Measurements from ENCODE around the gene P2RY14.
A peak's percentile ranks its signal among the peaks of the same experiment; 100 is the strongest.
"Not testable (repeated sequence)": the region's sequence is repeated elsewhere in the genome, so short reads cannot be mapped to it uniquely, and the experiment has no call there.

Gene P2RY14

GRCh38 chr3:151256749-151257148 lies 21.6 kb downstream of the P2RY14 start:
- DNase-seq = no peak

GRCh38 chr3:151248772-151249337 lies 29.5 kb downstream of the P2RY14 start:
- no peak for DNase-seq

- DNase-seq = not testable (repeated sequence)
Observed at GRCh38 chr3:151242006-151242405, 36.3 kb downstream of the P2RY14 start.

GRCh38 chr3:151236736-151237135 lies 41.6 kb downstream of the P2RY14 start:
- peak; percentile 30 for DNase-seq

GRCh38 chr3:151236316-151236715 lies 42.0 kb downstream of the P2RY14 start:
- no peak for DNase-seq

- DNase-seq = no peak
Observed at GRCh38 chr3:151234825-151235224, 43.5 kb downstream of the P2RY14 start.

- DNase-seq = no peak
Observed at GRCh38 chr3:151232991-151233390, 45.4 kb downstream of the P2RY14 start.

GRCh38 chr3:151232403-151232802 lies 45.9 kb downstream of the P2RY14 start:
- not testable (repeated sequence) for DNase-seq

- no peak for DNase-seq
Observed at GRCh38 chr3:151230646-151231045, 47.7 kb downstream of the P2RY14 start.

- DNase-seq = peak; percentile 74
Observed at GRCh38 chr3:151228666-151229040, 49.7 kb downstream of the P2RY14 start.

- peak; percentile 86 for DNase-seq
Observed at GRCh38 chr3:151227807-151228665, 50.3 kb downstream of the P2RY14 start.

GRCh38 chr3:151227266-151227806 lies 51.0 kb downstream of the P2RY14 start:
- DNase-seq = no peak

- no peak for DNase-seq
Observed at GRCh38 chr3:151226825-151227224, 51.5 kb downstream of the P2RY14 start.

GRCh38 chr3:151226088-151226563 lies 52.2 kb downstream of the P2RY14 start:
- peak; percentile 96 for DNase-seq

- DNase-seq = no peak
Observed at GRCh38 chr3:151225040-151225975, 53.0 kb downstream of the P2RY14 start.

- no peak for DNase-seq
Observed at GRCh38 chr3:151224268-151224866, 54.0 kb downstream of the P2RY14 start.

- peak; percentile 92 for DNase-seq
Observed at GRCh38 chr3:151219056-151219455, 59.3 kb downstream of the P2RY14 start.

GRCh38 chr3:151218136-151218535 lies 60.2 kb downstream of the P2RY14 start:
- DNase-seq = no peak

GRCh38 chr3:151216641-151217607 lies 61.4 kb downstream of the P2RY14 start:
- peak; percentile 80 for DNase-seq

GRCh38 chr3:151214459-151214858 lies 63.9 kb downstream of the P2RY14 start:
- DNase-seq = no peak

GRCh38 chr3:151213881-151214280 lies 64.5 kb downstream of the P2RY14 start:
- DNase-seq = peak; percentile 12
